Measurements from ENCODE around the gene MYPOP. TPM values are rescaled to one million over a fixed set of nuclear protein-coding genes. Genes with fewer than 3 reads are reported as not detected.
"Not testable (repeated sequence)": the region's sequence is repeated elsewhere in the genome, so short reads cannot be mapped to it uniquely, and the experiment has no call there.

Gene MYPOP
- total and polyA plus RNA-seq, 12 donors, result 2.1 to 14.3 (median 7.1) TPM

DNA sequence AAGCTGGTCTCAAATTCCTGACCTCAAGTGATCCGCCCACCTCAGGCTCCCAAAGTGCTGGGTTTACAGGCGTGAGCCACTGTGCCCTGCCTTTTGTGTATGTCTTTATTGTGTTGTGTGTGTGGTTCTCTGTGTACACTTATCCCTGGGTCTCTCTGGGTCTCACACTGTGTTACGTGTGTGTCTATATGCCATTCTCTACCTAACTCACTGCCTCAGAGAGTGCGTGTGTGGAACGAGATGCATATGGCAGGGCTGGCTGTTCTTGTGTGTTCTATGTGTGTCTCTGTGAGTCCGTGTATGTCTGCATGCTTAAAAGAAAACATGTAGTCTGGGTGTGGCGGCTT is 27.8 kb downstream of the MYPOP start:
- 80 to 95% (median 88%) methylated on average over 7 of the region's 7 CpGs for WGBS, 4 donors
- no peaks in the 10 kb centered on the region for H3K4me1 ChIP-seq (replicated peaks in 1 of 2)
- intact Hi-C loops (cut with DNase I), result no loop called here

DNA sequence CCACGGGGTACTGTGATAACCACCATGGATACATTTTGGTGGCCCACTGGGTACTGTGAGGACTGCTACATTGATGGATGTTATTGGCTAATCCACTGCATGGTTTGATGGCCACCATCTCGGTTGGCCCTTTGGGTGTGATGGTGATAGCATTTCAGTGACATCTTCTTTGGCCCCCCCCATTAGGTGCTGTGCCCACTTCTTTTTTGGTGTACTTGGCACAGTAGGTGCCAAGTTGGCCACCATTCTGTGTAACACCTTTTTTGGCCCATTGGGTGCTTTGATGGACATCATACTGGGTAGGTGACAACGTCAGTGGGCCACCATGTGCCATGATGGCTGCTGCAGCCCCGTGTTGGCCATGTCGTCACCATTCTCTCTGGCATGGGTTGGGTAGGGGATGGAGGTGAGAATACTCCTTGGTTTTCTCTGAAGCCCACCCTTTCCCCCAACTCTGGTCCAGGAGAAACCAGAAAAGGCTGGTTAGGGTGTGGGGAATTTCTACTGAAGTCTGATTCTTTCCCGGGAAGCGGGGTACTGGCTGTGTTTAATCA is 29.1 kb downstream of the MYPOP start:
- Histone ChIP-seq H3K4me1 (replicated peaks in 1 of 2) (no peaks in the 10 kb centered on the region), H3K4me3 (no peak overlapping the region), H3K27me3 (no peaks in the 10 kb centered on the region), H3K27ac (no peak overlapping the region), H3K9me3 (replicated peaks in 1 of 3) (no peaks in the 10 kb centered on the region), H3K36me3 (replicated peaks in 1 of 2) (no peaks in the 10 kb centered on the region)
- no peak for DNase-seq
- 79 to 94% (median 84%) methylated on average over 6 to 7 of the region's 7 CpGs for WGBS, 4 donors
- TF ChIP-seq, protein P1, sequence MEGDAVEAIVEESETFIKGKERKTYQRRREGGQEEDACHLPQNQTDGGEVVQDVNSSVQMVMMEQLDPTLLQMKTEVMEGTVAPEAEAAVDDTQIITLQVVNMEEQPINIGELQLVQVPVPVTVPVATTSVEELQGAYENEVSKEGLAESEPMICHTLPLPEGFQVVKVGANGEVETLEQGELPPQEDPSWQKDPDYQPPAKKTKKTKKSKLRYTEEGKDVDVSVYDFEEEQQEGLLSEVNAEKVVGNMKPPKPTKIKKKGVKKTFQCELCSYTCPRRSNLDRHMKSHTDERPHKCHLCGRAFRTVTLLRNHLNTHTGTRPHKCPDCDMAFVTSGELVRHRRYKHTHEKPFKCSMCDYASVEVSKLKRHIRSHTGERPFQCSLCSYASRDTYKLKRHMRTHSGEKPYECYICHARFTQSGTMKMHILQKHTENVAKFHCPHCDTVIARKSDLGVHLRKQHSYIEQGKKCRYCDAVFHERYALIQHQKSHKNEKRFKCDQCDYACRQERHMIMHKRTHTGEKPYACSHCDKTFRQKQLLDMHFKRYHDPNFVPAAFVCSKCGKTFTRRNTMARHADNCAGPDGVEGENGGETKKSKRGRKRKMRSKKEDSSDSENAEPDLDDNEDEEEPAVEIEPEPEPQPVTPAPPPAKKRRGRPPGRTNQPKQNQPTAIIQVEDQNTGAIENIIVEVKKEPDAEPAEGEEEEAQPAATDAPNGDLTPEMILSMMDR (IDR thresholded peaks at IDR 0.05), result no peak
- TF ChIP-seq POLR2A (IDR thresholded peaks at IDR 0.05), result no peak
- intact Hi-C loops (cut with DNase I), result no loop called here

More for the DNA sequence above, 27.8 kb downstream of the MYPOP start:
- Histone ChIP-seq H3K36me3 (replicated peaks in 1 of 2) (no peaks in the 10 kb centered on the region), H3K27me3 (no peaks in the 10 kb centered on the region), H3K4me3 (no peak overlapping the region), H3K27ac (no peak overlapping the region), H3K9me3 (replicated peaks in 1 of 3) (no peaks in the 10 kb centered on the region)
- no peak for DNase-seq
- TF ChIP-seq, protein P1 (IDR thresholded peaks at IDR 0.05), result no peak
- TF ChIP-seq POLR2A (IDR thresholded peaks at IDR 0.05), result no peak

DNA sequence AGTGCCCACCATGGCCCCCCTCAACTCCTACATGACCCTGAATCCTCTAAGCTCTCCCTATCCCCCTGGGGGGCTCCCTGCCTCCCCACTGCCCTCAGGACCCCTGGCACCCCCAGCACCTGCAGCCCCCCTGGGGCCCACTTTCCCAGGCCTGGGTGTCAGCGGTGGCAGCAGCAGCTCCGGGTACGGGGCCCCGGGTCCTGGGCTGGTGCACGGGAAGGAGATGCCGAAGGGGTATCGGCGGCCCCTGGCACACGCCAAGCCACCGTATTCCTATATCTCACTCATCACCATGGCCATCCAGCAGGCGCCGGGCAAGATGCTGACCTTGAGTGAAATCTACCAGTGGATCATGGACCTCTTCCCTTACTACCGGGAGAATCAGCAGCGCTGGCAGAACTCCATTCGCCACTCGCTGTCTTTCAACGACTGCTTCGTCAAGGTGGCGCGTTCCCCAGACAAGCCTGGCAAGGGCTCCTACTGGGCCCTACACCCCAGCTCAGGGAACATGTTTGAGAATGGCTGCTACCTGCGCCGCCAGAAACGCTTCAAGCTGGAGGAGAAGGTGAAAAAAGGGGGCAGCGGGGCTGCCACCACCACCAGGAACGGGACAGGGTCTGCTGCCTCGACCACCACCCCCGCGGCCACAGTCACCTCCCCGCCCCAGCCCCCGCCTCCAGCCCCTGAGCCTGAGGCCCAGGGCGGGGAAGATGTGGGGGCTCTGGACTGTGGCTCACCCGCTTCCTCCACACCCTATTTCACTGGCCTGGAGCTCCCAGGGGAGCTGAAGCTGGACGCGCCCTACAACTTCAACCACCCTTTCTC is 30.1 kb downstream of the MYPOP start:
- no peak for TF ChIP-seq POLR2A (IDR thresholded peaks at IDR 0.05)
- TF ChIP-seq, protein P1 (IDR thresholded peaks at IDR 0.05), result no peak
- 82 to 87% (median 85%) methylated on average over 25 to 34 of the region's 34 CpGs for WGBS, 4 donors

DNA sequence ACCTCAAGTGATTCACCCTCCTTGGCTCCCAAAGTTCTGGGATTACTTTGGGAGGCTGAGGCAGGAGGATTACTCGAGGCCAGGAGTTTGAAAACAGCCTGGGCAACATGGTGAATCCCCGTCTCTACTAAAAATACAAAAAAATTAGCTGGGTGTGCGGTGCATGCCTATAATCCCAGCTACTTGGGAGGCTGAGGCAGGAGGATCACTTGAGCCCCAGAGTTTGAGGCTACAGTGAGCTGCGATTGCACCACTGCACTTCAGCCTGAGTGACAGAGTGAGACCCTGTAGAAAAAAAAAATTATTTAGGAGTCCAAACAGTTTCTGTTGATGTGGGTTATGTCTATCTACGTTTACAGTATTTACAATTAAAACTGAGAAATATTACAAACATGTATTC is 31.6 kb downstream of the MYPOP start:
- no peaks in the 10 kb centered on the region for H3K4me1 ChIP-seq (replicated peaks in 1 of 2)
- DNase-seq, result no peak
- no peak for TF ChIP-seq POLR2A (IDR thresholded peaks at IDR 0.05)
- TF ChIP-seq, protein P1 (IDR thresholded peaks at IDR 0.05), result no peak
- H3K36me3 ChIP-seq (replicated peaks in 1 of 2), result no peaks in the 10 kb centered on the region
- H3K27ac ChIP-seq, result no peak overlapping the region
- intact Hi-C loops (cut with DNase I), result no loop called here
- H3K27me3 ChIP-seq, result no peaks in the 10 kb centered on the region
- WGBS, 4 donors, result 76 to 84% (median 82%) methylated on average over 5 of the region's 5 CpGs
- H3K9me3 ChIP-seq (replicated peaks in 1 of 3), result no peaks in the 10 kb centered on the region
- H3K4me3 ChIP-seq, result no peak overlapping the region

More for the DNA sequence above, 30.1 kb downstream of the MYPOP start:
- intact Hi-C loops (cut with DNase I), result no loop called here
- Histone ChIP-seq H3K36me3 (replicated peaks in 1 of 2) (no peaks in the 10 kb centered on the region), H3K4me1 (replicated peaks in 1 of 2) (no peaks in the 10 kb centered on the region), H3K9me3 (replicated peaks in 1 of 3) (no peaks in the 10 kb centered on the region), H3K27me3 (no peaks in the 10 kb centered on the region), H3K27ac (no peak overlapping the region), H3K4me3 (no peak overlapping the region)
- DNase-seq, result no peak

DNA sequence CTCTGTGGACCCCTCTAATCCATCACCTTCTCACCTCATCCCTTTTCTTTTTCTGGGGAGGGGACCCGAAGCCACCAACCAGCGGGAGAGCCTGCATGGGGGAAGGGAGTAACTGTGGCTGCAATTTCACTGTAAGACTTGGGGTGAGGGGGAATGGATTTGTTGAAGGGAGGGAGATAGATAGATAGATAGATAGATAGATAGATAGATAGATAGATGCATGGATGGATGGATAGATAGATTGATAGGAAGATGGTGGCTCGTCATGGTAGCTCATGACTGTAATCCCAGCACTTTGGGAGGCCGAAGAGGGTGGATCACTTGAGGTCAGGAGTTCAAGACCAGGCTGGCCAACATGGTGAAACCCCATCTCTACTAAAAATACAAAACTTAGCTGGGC is 35.2 kb downstream of the MYPOP start:
- intact Hi-C loops (cut with DNase I); H3K27ac ChIP-seq; DNase-seq; H3K9me3 ChIP-seq (replicated peaks in 1 of 3); H3K36me3 ChIP-seq (replicated peaks in 1 of 2); H3K4me3 ChIP-seq: not testable (repeated sequence)
- Histone ChIP-seq H3K4me1 (replicated peaks in 1 of 2) (peaks cover 7 to 12% of the 10 kb centered on the region in 2 donors), H3K27me3 (peaks cover 11% of the 10 kb centered on the region)
- 61 to 73% (median 69%) methylated on average over 4 of the region's 4 CpGs for WGBS, 4 donors

All from adrenal gland (tissue), 12 donors.